COLO668 (cell line): Measurements from ENCODE around the gene TNIK.
"Not testable (repeated sequence)": the region's sequence is repeated elsewhere in the genome, so short reads cannot be mapped to it uniquely, and the experiment has no call there.

Experiments
- DNase-seq: peaks from one replicate; lab custom pipeline; 2025; ENCODE audit not compliant: unreplicated experiment; lab: John Stamatoyannopoulos, UW

Gene TNIK

GRCh38 chr3:171388527-171388926 is 71.7 kb downstream of the TNIK start:
- DNase-seq, result no peak

DNA sequence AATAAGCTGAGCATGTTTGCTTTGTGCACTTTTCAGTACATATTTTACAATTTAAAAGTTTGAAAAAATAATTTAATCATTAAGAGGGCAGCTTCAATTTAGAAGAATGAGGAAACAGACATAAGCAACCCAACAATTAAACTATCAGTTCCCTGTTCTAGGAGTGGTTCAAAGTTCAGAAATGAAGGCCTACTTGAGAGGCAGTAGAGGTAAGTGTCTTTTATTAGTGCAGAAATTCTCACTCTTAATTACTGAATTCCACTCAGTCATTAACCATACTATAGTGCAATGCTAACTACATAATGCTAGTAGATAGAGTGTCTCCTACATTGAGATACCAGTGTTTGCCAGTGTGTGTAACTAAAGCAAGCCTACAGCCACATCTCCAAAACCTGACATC is 73.1 kb downstream of the TNIK start:
- DNase-seq, result no peak

- DNase-seq, result no peak
Measured at GRCh38 chr3:171385086-171385485, 75.1 kb downstream of the TNIK start.

- no peak for DNase-seq
Measured at GRCh38 chr3:171384101-171384891, 75.9 kb downstream of the TNIK start.

DNA sequence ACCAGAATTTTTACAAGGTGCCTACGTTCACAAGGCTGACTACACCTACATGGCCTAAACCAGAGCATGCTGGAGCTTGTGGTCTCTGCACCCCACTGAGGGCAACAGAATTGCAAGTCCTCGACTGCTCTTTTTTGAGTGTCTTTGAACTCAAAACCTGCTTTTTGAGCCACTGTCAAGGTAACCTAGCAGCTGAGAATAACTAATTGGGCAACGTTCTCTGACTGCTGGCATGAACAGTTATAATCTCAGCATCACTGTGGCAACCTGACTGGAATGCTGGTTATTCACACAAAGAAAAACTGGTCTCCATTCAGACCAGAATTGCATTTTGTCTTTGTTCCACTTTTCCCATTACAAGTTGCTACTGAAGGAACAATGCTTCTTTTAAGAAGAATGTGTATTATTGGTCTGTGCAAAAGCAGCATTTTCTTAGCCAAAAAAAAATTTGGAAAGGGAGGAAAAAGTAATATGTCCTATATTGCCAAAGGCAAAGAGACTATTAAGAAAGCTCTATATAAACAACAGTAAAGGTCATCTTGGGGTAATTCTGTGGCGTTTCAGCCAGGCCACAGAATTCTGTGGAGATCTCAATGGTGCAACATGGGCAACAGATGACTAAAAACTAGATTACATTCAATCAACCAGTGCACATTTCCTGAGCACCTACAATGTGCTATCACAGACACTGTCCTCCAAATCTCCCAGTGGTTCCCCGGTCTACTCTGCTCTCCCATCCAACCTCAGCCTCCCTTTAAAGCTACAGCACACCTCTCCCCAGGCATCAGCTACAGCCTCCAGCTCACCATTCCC is 76.8 kb downstream of the TNIK start:
- no peak for DNase-seq

- not testable (repeated sequence) for DNase-seq
Measured at GRCh38 chr3:171382347-171382746, 77.9 kb downstream of the TNIK start.

- no peak for DNase-seq
Measured at GRCh38 chr3:171380711-171381425, 79.3 kb downstream of the TNIK start.

DNA sequence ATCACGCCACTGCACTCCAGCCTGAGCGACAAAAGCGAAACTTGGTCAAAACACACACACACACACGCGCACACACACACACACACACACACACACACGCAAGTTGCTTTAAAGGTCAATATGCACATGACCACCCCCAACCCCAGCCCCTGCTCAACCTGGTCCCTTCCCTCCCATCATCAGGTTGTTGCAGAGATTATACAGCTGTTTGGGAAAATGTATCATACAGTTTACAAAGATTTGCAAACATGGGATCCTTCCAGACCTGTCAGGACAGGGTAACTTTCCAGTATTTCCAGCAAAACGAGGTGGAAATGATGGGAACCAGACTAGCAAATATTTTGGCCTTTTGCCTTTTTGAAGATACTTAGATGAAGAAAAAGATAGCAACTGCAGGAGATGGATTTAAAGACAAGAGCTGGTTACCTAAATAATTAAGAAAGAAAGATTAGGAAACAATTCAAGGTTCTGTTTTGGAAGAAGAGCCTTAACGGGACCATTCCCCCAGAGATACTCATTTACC is 80.2 kb downstream of the TNIK start:
- no peak for DNase-seq

DNA sequence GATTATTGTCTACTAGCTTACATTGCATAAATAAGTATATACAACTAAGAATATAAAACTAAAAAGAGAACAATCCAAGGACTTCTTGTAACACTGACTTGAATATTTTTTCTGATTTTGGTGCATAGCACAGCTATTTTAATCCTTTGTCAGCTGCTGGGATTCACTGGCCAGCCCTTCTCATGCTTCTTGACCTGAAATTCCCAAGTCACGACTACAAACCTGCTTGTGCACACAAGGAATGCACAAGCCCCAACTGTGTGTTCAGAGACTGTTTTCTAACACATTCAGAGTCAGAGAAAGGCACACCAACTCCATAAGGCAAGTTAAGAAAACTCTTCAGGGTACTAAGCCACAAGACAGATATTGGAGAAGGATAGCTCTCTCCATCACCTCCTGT is 80.9 kb downstream of the TNIK start:
- DNase-seq, result no peak

- no peak for DNase-seq
Measured at GRCh38 chr3:171378586-171378985, 81.6 kb downstream of the TNIK start.

DNA sequence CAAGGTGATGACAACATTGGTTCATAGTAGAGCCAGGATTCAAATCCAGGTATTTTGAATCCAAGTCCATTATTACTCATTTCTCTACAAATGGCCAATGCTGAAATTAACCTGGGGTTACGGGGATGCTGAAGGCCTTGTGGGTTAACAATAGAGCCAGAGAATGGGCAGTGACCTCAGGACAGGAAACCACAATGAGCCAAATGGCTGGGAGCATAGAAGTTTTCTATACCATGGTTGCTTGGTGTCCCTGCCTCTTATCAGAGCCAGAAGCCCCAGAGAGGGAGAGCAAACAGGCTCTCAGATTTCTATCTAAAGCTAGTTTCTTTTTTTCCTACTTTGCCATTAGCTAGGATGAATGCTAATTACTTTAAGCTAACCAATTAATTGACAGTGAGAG is 82.3 kb downstream of the TNIK start:
- DNase-seq, result no peak

- no peak for DNase-seq
Measured at GRCh38 chr3:171376596-171376947, 83.6 kb downstream of the TNIK start.

GRCh38 chr3:171375666-171376595 is 84.3 kb downstream of the TNIK start:
- no peak for DNase-seq

DNA sequence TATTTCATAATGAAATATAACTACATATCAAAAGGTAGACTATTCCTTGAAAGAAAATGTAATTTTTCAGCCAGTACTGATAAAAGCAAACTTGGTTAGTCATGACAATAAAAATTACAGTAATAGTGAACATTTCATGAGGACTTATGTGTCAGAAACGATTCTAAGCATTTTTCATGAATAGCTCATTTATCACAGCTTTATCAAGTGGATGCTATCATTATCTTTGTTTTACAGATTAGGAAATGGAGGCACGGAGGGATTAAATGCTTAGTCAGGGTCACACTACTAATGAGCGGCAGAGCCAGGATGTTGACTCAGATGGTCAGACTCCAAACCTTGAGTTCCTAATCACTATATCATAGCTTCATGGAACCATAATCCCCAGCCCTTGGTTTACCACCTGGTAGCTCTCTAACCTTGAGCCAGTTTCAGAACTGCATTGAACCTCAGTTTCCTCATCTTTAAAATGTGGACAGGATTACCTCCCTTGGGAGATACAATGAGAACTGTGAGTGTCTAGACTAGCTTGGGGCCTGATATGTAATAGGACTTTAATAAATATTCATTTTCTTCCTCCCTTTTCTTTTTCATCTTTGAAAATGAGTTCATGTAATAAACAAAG is 85.4 kb downstream of the TNIK start:
- DNase-seq, result no peak

- DNase-seq, result no peak
Measured at GRCh38 chr3:171374260-171374659, 85.9 kb downstream of the TNIK start.

DNA sequence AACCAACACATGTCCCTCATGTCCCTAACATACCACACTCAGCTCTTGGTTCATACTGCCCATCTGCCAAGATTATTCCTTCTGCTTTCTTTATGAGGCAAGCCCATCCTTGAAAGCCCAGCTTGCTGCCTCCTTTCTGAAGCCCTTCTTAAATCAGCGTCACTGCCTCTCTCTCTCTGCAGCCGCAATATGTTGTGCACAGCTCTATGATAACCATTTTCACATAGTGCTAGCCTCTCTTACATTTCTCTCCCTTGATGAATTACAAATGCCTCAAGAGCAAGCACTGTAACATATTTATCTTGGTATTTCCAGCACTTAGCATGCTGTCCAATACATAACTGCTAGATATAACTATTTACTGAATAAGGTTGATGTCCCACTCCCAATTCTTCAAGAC is 86.5 kb downstream of the TNIK start:
- no peak for DNase-seq

GRCh38 chr3:171372694-171373093 is 87.5 kb downstream of the TNIK start:
- DNase-seq, result no peak

DNA sequence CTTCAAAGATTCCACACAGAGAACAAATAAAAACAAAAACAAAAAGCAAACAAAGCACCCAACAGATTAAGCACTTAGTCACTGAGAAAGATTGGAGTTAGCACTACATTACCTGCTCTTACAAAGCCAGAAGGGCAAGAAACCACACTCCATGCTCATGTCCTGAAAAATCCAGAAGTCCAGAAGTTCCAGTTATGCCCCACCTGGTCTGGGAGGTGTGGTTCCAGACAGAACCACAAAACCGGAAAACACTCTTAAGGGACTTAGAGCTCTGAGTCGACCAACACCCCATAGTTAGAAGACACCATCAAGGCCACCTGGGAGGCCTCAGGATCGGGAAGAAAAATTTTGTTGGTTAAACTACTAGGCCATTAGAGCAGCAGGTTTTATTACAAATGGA is 88.9 kb downstream of the TNIK start:
- no peak for DNase-seq

DNA sequence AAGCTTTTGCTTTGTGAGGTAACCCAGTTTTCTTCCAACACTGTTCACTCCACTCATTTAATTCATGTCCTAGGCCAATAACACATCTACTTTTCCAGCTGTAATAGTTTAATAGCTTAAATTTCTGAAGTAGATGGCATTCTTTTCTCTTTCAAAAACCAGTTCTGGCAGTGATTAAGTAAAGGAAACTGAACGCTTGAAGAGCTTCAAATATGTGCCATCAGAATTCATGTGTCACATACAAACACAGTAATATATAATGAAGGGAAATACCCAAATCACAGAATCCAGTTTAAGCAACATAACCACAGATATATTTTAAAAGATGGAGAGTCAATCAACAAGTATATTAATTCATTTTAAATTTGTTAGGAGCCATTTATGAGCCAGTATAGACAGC is 91.0 kb downstream of the TNIK start:
- no peak for DNase-seq

DNA sequence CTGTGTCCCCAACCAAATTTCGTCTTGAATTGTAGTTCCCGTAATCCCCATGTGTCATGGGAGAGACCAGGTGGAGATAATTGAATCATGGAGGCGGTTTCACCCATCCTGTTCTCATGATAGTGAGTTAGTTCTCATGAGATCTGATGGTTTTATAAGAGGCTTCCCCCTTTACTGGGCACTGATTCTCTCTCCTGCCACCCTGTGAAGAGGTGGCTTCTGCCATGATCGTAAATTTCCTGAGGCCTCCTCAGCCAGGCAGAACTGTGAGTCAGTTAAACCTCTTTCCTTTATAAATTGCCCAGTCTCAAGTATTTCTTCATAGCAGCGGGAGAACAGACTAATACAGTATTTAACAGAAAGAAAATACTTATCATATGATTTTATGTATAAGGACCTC is 93.5 kb downstream of the TNIK start:
- not testable (repeated sequence) for DNase-seq
